HEK293 (cell line): Measurements from ENCODE around the gene PRF1.

ENCODE experiments used
- CTCF ChIA-PET: fragments of 350-600 bp; formaldehyde crosslinking; extraction: SDS; loops from one replicate; lab custom pipeline; 2021; ENCODE audit warnings: antibody characterized with exemption; lab: Yijun Ruan, JAX
- POLR2A ChIA-PET: fragments of 300-600 bp; formaldehyde crosslinking; extraction: SDS; loops from one replicate; lab custom pipeline; 2020; ENCODE audit warnings: antibody characterized with exemption, inconsistent platforms; lab: Yijun Ruan, JAX
- H3K27ac ChIP-seq: fragments of 200-500 bp; sonication (Bioruptor generic); 2 replicates; pipeline ENCODE4 v1.5.1; 2014; ENCODE audit warnings: low read depth, low read length, control low read depth, inconsistent platforms; ENCODE audit errors: extremely low read depth
- H3K36me3 ChIP-seq, 2 experiments: fragments of 200-500 bp in 1 of 2; sonication (Bioruptor generic) in 1 of 2; 1 replicate in 1 of 2; 2 replicates in 1 of 2; pipeline ENCODE4 v1.5.1; 2014 to 2017; ENCODE audit warnings: inconsistent platforms in 2 of 2, low read length in 2 of 2; ENCODE audit not compliant: control insufficient read depth in 2 of 2, insufficient read depth in 1 of 2
- H3K4me1 ChIP-seq: fragments of 200-500 bp; sonication (Bioruptor generic); 2 replicates; pipeline ENCODE4 v1.5.1; 2014; ENCODE audit warnings: mild to moderate bottlenecking, low read length, inconsistent platforms; ENCODE audit not compliant: control insufficient read depth, insufficient read depth
- H3K4me3 ChIP-seq: 2 replicates; pipeline ENCODE4 v1.5.1; 2011; ENCODE audit warnings: low read depth, mild to moderate bottlenecking, control low read depth, low read length, moderate library complexity
- H3K9me3 ChIP-seq: fragments of 200-500 bp; sonication (Bioruptor generic); 2 replicates; pipeline ENCODE4 v1.5.1; 2014; ENCODE audit warnings: low read depth, low read length, inconsistent platforms; ENCODE audit not compliant: control insufficient read depth, insufficient read depth
- FEZF1 ChIP-seq: fragments of 450-650 bp; formaldehyde crosslinking; IDR thresholded peaks from 2 replicates; pipeline ENCODE4 v1.5.1; 2016; ENCODE audit warnings: missing biosample characterization, missing genetic modification characterization
- GLIS1 ChIP-seq: fragments of 450-650 bp; formaldehyde crosslinking; IDR thresholded peaks from 2 replicates; pipeline ENCODE4 v1.5.1; 2016; ENCODE audit warnings: missing biosample characterization, missing genetic modification characterization
- HOXD13 ChIP-seq: sonication (generic); formaldehyde crosslinking; IDR thresholded peaks from 2 replicates; pipeline ENCODE4 v1.8.0; 2022; ENCODE audit warnings: missing genetic modification reagents, borderline replicate concordance
- KLF1 ChIP-seq: fragments of 450-650 bp; formaldehyde crosslinking; IDR thresholded peaks from 2 replicates; pipeline ENCODE4 v1.5.1; 2016; ENCODE audit warnings: missing biosample characterization, missing genetic modification characterization
- KLF7 ChIP-seq: fragments of 450-650 bp; formaldehyde crosslinking; IDR thresholded peaks from 2 replicates; pipeline ENCODE4 v1.5.1; 2016; ENCODE audit warnings: missing biosample characterization, missing genetic modification characterization, borderline replicate concordance
- OVOL3 ChIP-seq: fragments of 450-650 bp; formaldehyde crosslinking; IDR thresholded peaks from 2 replicates; pipeline ENCODE4 v1.5.1; 2016; ENCODE audit warnings: missing biosample characterization, missing genetic modification characterization
- SCRT2 ChIP-seq: fragments of 450-650 bp; formaldehyde crosslinking; IDR thresholded peaks from 2 replicates; pipeline ENCODE4 v1.5.1; 2016; ENCODE audit warnings: missing biosample characterization, missing genetic modification characterization
- ZBTB44 ChIP-seq: fragments of 450-650 bp; IDR thresholded peaks from 2 replicates; pipeline ENCODE4 v1.5.1; 2018; ENCODE audit warnings: missing biosample characterization, mild to moderate bottlenecking, missing genetic modification characterization
- ZIC2 ChIP-seq: fragments of 450-650 bp; formaldehyde crosslinking; IDR thresholded peaks from 2 replicates; pipeline ENCODE4 v1.5.1; 2016; ENCODE audit warnings: missing biosample characterization, missing genetic modification characterization
- ZNF133 ChIP-seq: fragments of 450-650 bp; formaldehyde crosslinking; IDR thresholded peaks from 2 replicates; pipeline ENCODE4 v1.5.1; 2016; ENCODE audit warnings: missing biosample characterization, missing genetic modification characterization
- ZNF157 ChIP-seq: fragments of 450-650 bp; formaldehyde crosslinking; IDR thresholded peaks from 2 replicates; pipeline ENCODE4 v1.5.1; 2016; ENCODE audit warnings: missing biosample characterization, missing genetic modification characterization
- ZNF16 ChIP-seq: fragments of 450-650 bp; formaldehyde crosslinking; IDR thresholded peaks from 2 replicates; pipeline ENCODE4 v1.5.1; 2016; ENCODE audit warnings: low read depth, missing biosample characterization, missing genetic modification characterization
- ZNF24 ChIP-seq: fragments of 450-650 bp; formaldehyde crosslinking; IDR thresholded peaks from 2 replicates; pipeline ENCODE4 v1.5.1; 2016; ENCODE audit warnings: missing biosample characterization, missing genetic modification characterization
- ZNF266 ChIP-seq: fragments of 450-650 bp; formaldehyde crosslinking; IDR thresholded peaks from 2 replicates; pipeline ENCODE4 v1.5.1; 2016; ENCODE audit warnings: missing biosample characterization, missing genetic modification characterization, low read depth
- ZNF335 ChIP-seq: fragments of 450-650 bp; formaldehyde crosslinking; conservative IDR thresholded peaks from 2 replicates; pipeline ENCODE4 v1.5.1; 2016; ENCODE audit warnings: missing biosample characterization, missing genetic modification characterization
- ZNF341 ChIP-seq: fragments of 450-650 bp; formaldehyde crosslinking; IDR thresholded peaks from 2 replicates; pipeline ENCODE4; 2016; ENCODE audit warnings: low read depth, missing biosample characterization, missing genetic modification characterization
- ZNF391 ChIP-seq: fragments of 450-650 bp; formaldehyde crosslinking; IDR thresholded peaks from 2 replicates; pipeline ENCODE4 v1.5.1; 2016; ENCODE audit warnings: low read depth, missing biosample characterization, missing genetic modification characterization, borderline replicate concordance
- ZNF518A ChIP-seq: fragments of 450-650 bp; formaldehyde crosslinking; conservative IDR thresholded peaks from 2 replicates; pipeline ENCODE4 v1.5.1; 2016; ENCODE audit warnings: low read depth, missing biosample characterization, missing genetic modification characterization
- ZNF529 ChIP-seq: fragments of 450-650 bp; formaldehyde crosslinking; IDR thresholded peaks from 2 replicates; pipeline ENCODE4 v1.5.1; 2017; ENCODE audit warnings: missing genetic modification characterization, missing biosample characterization; ENCODE audit not compliant: insufficient replicate concordance
- ZNF561 ChIP-seq: fragments of 450-650 bp; IDR thresholded peaks from 2 replicates; pipeline ENCODE4 v1.5.1; 2018; ENCODE audit warnings: missing biosample characterization, missing genetic modification characterization, borderline replicate concordance
- ZNF571 ChIP-seq: fragments of 450-650 bp; formaldehyde crosslinking; IDR thresholded peaks from 2 replicates; pipeline ENCODE4 v1.5.0; 2017; ENCODE audit warnings: missing biosample characterization, missing genetic modification characterization
- ZNF707 ChIP-seq: fragments of 450-650 bp; formaldehyde crosslinking; IDR thresholded peaks from 2 replicates; pipeline ENCODE4 v1.5.1; 2016; ENCODE audit warnings: missing biosample characterization, missing genetic modification characterization
- TF ChIP-seq, protein P1 (sequence below): IDR thresholded peaks from 2 replicates; pipeline ENCODE4 v1.6.1; 2011; ENCODE audit warnings: mild to moderate bottlenecking, low read depth, low read length, borderline replicate concordance

The PRF1 gene

GRCh38 chr10:70586348-70586930, 16.1 kb downstream of the PRF1 start:
- H3K36me3 ChIP-seq = no peaks in the 10 kb centered on the region
- ChIA-PET POLR2A (interaction anchor here (1.0 to 2.1 kb wide), 2 partner anchors 10 kb away, joined by 4 to 8 read pairs; no protein-coding TSS in a partner anchor), CTCF (interaction anchor here (0.6 to 1.8 kb wide), 5 partner anchors 8 to 471 kb away, joined by 3 to 8 read pairs (median 5); no protein-coding TSS in a partner anchor)
- H3K27ac ChIP-seq = no peak overlapping the region
- peaks cover 11% of the 10 kb centered on the region for H3K4me1 ChIP-seq
- H3K4me3 ChIP-seq = no peak overlapping the region
- TF ChIP-seq ZBTB44 (tag by site-specific recombination) (no peak), ZNF24 (tag by site-specific recombination) (0 out of 2 replicates have a peak, but pooled peaks have one; percentile 38), ZNF391 (tag by site-specific recombination) (no peak), KLF1 (no peak), ZNF561 (no peak), ZNF133 (tag by site-specific recombination) (peak; percentile 61)
- TF ChIP-seq, protein P1, sequence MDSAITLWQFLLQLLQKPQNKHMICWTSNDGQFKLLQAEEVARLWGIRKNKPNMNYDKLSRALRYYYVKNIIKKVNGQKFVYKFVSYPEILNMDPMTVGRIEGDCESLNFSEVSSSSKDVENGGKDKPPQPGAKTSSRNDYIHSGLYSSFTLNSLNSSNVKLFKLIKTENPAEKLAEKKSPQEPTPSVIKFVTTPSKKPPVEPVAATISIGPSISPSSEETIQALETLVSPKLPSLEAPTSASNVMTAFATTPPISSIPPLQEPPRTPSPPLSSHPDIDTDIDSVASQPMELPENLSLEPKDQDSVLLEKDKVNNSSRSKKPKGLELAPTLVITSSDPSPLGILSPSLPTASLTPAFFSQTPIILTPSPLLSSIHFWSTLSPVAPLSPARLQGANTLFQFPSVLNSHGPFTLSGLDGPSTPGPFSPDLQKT = no peak
- H3K9me3 ChIP-seq = no peaks in the 10 kb centered on the region

DNA sequence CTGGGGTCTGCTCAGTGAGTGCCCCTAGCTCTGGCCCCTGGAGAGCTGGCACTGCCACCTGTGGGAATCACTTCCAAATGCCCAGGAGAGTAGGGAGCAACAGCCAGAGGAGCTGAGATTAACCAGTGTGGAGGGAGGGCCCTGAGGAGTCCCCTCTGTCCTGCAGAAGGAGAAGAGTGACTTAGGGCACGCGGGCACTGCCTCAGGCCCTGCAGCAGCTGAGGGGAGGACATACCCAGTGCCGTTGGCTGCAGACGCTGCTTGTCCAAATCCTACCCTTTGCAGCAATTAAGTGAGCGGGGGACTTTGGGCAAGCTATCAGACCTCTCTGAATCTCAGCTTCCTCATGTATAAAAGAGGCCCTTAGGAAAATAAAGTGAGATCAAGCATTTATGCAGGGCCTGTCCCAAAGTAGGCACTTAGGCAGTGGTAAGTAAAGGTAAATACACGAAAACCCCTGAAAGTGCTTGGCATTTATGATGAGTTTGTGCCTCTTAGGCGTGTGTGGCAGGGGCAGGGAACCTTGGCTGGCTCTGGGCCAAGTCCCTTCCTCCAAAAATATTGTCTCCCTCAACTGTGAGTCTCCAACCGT, 16.9 kb downstream of the PRF1 start:
- ChIA-PET POLR2A (interaction anchor here (0.9 to 2.1 kb wide), 2 partner anchors 9 to 15 kb away, joined by 4 to 8 read pairs; no protein-coding TSS in a partner anchor), CTCF (interaction anchor here (0.6 to 1.8 kb wide), 6 partner anchors 9 to 1634 kb away, joined by 3 to 8 read pairs (median 4); no protein-coding TSS in a partner anchor)
- H3K4me1 ChIP-seq = peaks cover 11% of the 10 kb centered on the region
- no peak overlapping the region for H3K4me3 ChIP-seq
- no peaks in the 10 kb centered on the region for H3K9me3 ChIP-seq
- no peaks in the 10 kb centered on the region for H3K36me3 ChIP-seq
- TF ChIP-seq ZNF157 (tag by site-specific recombination) (no peak), ZNF707 (tag by site-specific recombination) (no peak), SCRT2 (peak; percentile 82), KLF7 (tag by site-specific recombination) (no peak), ZIC2 (tag by site-specific recombination) (peak; percentile 34; the same call in 1 of the 2 replicates), OVOL3 (tag by site-specific recombination) (no peak), ZNF16 (tag by site-specific recombination) (no peak), ZNF266 (tag by site-specific recombination) (no peak), ZNF529 (no peak)
- no peak overlapping the region for H3K27ac ChIP-seq

DNA sequence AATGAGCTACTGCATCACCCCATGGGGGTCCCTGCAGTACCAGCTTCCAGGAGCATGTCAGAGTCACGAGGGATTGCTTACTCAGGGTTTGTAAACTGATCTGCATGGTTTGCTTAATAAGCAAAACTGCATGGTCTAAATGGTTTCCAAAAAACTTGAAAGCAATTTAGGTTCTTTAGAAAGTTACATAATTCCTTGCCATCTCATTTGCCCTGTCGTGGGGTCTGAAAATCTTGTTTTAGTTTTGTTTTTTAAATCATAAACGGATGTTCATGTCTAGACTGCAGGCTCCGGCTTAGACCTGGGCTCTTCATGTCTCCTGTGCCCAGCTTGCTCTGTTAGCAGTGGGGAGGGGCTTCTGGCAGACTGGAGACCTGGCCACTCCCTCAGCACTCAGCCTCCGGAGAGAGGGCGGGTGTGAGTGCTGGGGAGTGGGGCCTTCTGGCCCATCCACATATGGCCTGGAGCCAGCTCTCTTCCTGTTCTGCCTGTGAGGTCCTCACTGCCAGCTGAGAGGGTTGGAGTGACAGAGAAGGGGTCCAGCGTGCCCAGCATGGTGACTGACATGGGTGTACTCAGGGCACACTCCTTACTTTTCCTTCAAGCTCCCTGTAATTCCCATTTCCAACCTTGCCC, 17.5 kb downstream of the PRF1 start:
- CTCF ChIA-PET = interaction anchor here (0.6 to 1.8 kb wide), 6 partner anchors 9 to 1634 kb away, joined by 3 to 8 read pairs (median 5); no protein-coding TSS in a partner anchor
- no peaks in the 10 kb centered on the region for H3K36me3 ChIP-seq
- H3K27ac ChIP-seq = no peak overlapping the region
- no peaks in the 10 kb centered on the region for H3K9me3 ChIP-seq
- POLR2A ChIA-PET = interaction anchor here (0.9 to 2.1 kb wide), 2 partner anchors 9 to 15 kb away, joined by 4 to 8 read pairs; no protein-coding TSS in a partner anchor
- peaks cover 11% of the 10 kb centered on the region for H3K4me1 ChIP-seq
- no peak overlapping the region for H3K4me3 ChIP-seq
- TF ChIP-seq ZNF571 (tag by site-specific recombination) (no peak), HOXD13 (CRISPR knock-in tag) (no peak), ZNF529 (no peak), GLIS1 (tag by site-specific recombination) (peak; percentile 65), ZNF518A (tag by site-specific recombination) (no peak), ZNF335 (tag by site-specific recombination) (peak; percentile 76), FEZF1 (tag by site-specific recombination) (no peak), ZNF341 (tag by site-specific recombination) (peak; percentile 26)
